NCI-H82 (cell line): ENCODE results near the gene TTC33.

Source experiments
- DNase-seq: peaks from one replicate; lab custom pipeline; 2025; lab: John Stamatoyannopoulos, UW

The TTC33 gene

GRCh38 chr5:40521108-40521785, 234.5 kb downstream of the TTC33 start:
- DNase-seq, result no peak

- no peak for DNase-seq
Measured at GRCh38 chr5:40518485-40518917, 237.3 kb downstream of the TTC33 start.

GRCh38 chr5:40515476-40515875, 240.3 kb downstream of the TTC33 start:
- no peak for DNase-seq

DNA sequence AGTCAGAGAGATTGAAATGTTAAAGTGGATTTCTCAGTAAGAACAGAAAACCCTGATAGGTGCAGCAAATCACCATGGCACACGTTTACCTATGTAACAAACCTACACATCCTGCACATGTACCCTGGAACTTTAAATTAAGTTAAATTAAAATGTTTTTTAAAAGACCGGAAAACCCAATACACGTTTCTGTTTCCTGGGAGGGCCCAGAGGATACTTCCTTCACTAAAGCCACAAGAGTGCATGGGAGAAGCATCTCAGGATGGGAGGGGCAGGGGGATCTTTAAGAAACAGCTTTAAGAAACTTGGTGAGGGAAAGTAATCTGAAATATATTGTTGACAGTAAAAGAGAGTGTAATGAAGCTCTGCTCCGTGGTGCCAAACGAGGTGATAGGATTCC, 240.8 kb downstream of the TTC33 start:
- no peak for DNase-seq

- DNase-seq, result no peak
Measured at GRCh38 chr5:40511801-40512200, 244.0 kb downstream of the TTC33 start.

- no peak for DNase-seq
Measured at GRCh38 chr5:40507095-40507494, 248.7 kb downstream of the TTC33 start.

GRCh38 chr5:40505031-40505430, 250.7 kb downstream of the TTC33 start:
- DNase-seq, result no peak

DNA sequence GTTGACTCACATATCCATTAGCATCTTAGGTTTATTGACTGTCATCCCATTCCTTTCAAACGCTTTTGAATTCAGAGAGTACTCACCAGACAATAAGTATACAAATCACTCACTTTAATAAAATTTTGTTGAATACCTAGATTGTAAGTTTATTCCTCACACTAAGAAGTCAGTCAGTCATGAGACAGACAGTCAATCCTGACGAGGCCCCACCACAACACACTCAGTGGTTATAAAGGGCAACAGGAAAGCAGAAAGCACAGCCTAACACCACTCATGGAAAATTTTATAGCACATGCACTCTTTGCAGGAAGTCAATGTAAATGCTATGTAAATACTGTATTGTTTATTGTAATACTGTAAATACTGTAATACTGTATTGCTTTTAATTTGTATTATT, 252.3 kb downstream of the TTC33 start:
- no peak for DNase-seq

GRCh38 chr5:40502736-40503135, 253.0 kb downstream of the TTC33 start:
- no peak for DNase-seq

- no peak for DNase-seq
Measured at GRCh38 chr5:40501711-40502444, 253.9 kb downstream of the TTC33 start.

DNA sequence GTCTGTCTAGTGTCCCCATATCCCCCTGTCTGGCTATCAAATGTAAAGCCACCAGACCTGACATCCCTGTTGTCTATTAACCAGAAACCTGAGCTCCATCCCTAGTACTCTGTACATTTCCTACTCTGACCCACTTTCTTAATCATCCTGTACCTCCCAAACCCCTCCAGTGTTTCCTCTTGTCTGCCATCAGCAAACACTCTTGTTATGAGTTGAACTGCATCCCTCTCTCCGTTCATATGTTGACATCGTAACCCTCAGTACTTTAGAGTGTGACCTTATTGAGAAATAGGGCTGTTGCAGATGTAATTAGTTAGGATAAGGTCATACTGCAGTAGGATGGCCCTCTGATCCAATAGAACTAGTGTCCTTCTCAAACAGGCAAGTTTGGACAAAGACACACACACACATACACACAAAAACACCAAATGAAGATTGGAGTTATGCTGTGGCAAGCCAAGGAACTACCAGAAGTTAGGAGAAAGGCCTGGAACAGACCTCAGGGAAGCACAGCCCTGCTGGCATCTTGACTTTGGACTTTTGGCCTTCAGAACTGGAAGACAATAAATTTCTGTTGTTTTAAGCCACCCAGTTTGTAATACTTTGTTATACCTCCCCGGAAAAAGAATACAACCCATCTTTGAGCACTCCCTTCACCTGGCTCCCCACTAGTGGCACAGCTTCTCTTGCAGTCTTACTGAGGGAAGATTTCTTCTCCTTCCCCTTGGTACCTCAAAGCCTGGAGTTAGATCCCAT, 256.1 kb downstream of the TTC33 start:
- no peak for DNase-seq

GRCh38 chr5:40499007-40499406, 256.8 kb downstream of the TTC33 start:
- no peak for DNase-seq

- DNase-seq, result no peak
Measured at GRCh38 chr5:40497573-40497972, 258.2 kb downstream of the TTC33 start.

- no peak for DNase-seq
Measured at GRCh38 chr5:40495237-40495635, 260.5 kb downstream of the TTC33 start.

DNA sequence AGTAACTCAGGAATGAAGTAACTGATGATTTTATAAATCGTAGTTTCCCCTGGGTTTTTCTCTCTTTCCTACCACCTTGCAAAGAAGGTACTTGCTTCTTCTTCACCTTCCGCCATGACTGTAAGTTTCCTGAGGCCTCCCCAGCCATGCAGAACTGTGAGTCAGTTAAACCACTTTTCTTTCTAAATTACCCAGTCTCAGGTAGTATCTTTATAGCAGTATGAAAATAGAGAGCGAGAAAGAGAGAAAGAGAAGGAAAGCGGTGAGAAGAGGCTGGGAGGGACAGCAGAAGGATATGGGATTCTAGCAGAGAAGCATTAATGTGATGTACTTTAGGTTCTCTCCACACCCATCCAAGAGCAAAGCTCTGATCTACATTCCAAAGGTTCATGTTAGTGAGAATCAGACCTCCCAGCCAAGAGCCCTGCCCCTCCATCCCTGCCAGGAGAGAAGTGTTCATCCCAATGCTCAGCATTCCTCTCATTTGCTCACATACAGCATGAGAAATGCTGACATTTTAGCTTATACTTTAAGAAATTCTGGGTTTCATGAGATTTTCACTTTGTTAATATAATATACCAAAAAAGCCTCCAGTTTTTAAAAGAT, 261.0 kb downstream of the TTC33 start:
- no peak for DNase-seq

GRCh38 chr5:40492056-40492455, 263.7 kb downstream of the TTC33 start:
- no peak for DNase-seq

GRCh38 chr5:40491644-40492043, 264.1 kb downstream of the TTC33 start:
- no peak for DNase-seq

DNA sequence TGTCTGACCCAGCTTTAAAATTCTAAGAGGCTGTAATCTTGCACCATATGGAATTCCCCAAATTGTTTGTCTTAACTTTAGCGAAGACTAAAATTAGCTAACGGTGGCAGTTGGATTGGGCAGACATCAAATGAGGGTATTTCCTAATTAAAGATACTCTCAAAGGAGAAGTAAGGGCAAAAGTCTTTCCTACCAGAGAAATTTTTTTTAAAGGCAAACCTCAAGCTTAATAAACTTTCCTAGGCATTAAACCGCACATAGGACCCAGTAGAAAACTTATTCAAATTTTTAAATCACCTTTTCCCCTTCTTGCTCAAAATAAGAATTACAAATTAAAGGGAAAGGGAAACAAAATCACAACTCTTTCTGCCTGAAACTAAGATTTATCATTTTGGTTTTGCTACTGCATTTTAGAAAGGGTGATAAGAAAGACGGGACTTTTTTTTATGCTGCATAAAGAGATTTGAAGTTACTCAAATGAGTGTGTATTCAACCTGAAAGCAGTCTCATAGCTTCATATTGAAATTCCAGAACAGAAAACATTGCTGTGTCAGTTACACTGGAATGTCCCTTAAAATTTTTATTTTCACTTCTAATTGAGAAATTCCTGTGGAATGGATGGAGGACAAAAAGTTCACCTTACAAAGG, 265.2 kb downstream of the TTC33 start:
- no peak for DNase-seq

- DNase-seq, result no peak
Measured at GRCh38 chr5:40489421-40489820, 266.3 kb downstream of the TTC33 start.

- DNase-seq, result no peak
Measured at GRCh38 chr5:40486437-40487275, 269.1 kb downstream of the TTC33 start.
